WTC11 (cell line): ENCODE data around the gene RMI1. TPM values are rescaled to one million over a fixed set of nuclear protein-coding genes. Genes with fewer than 3 reads are reported as not detected.
A peak's percentile ranks its signal among the peaks of the same experiment; 100 is the strongest.

ENCODE experiments used
- ATAC-seq: fragments of 200-7000 bp; cut with Tn5 transposase; 2 replicates; pipeline ENCODE4 v1.10.0; 2021; ENCODE audit warnings: mild to moderate bottlenecking, moderate library complexity
- CTCF ChIA-PET: fragments of 300-600 bp; sonication (Branson Sonifier 250); formaldehyde crosslinking; loops from one replicate; lab custom pipeline; 2021; ENCODE audit warnings: antibody characterized with exemption; lab: Charles Lee
- POLR2A ChIA-PET: fragments of 350-600 bp; sonication (Branson Sonifier 250); formaldehyde crosslinking; loops from one replicate; lab custom pipeline; 2021; ENCODE audit warnings: antibody characterized with exemption; lab: Charles Lee
- DNase-seq: peaks from one replicate; pipeline ENCODE4 v3.0.0; 2021; ENCODE audit warnings: low spot score
- H3K27ac Mint-ChIP-seq: 2 replicates; pipeline ENCODE4 v1.8.0; 2021; ENCODE audit warnings: mixed read lengths
- H3K27me3 Mint-ChIP-seq: 2 replicates; pipeline ENCODE4 v1.8.0; 2021; ENCODE audit warnings: low read depth, mild to moderate bottlenecking, moderate library complexity, mixed read lengths
- H3K36me3 Mint-ChIP-seq: 2 replicates; pipeline ENCODE4 v1.8.0; 2021; ENCODE audit warnings: mixed read lengths
- H3K4me1 Mint-ChIP-seq: 2 replicates; pipeline ENCODE4 v1.8.0; 2022; ENCODE audit warnings: mixed read lengths
- H3K4me3 Mint-ChIP-seq: 2 replicates; pipeline ENCODE4 v1.8.0; 2021; ENCODE audit warnings: mild to moderate bottlenecking, moderate library complexity, mixed read lengths
- H3K9me3 Mint-ChIP-seq: 2 replicates; pipeline ENCODE4 v1.8.0; 2021; ENCODE audit warnings: mixed read lengths
- ARID4B ChIP-seq: sonication (generic); formaldehyde crosslinking; IDR thresholded peaks from 2 replicates; pipeline ENCODE4 v1.8.0; 2023; ENCODE audit warnings: missing genetic modification reagents, mild to moderate bottlenecking, borderline replicate concordance
- ATF1 ChIP-seq: sonication (generic); formaldehyde crosslinking; IDR thresholded peaks from 2 replicates; pipeline ENCODE4 v1.8.1; 2023; ENCODE audit warnings: mild to moderate bottlenecking, moderate library complexity, missing genetic modification reagents
- ATF6 ChIP-seq: sonication (generic); formaldehyde crosslinking; IDR thresholded peaks from 2 replicates; pipeline ENCODE4 v1.8.1; 2023; ENCODE audit warnings: mild to moderate bottlenecking, missing genetic modification reagents
- E2F5 ChIP-seq: sonication (generic); formaldehyde crosslinking; IDR thresholded peaks from 2 replicates; pipeline ENCODE4 v1.8.1; 2022; ENCODE audit warnings: mild to moderate bottlenecking, moderate library complexity, missing genetic modification reagents
- FOXK1 ChIP-seq: sonication (generic); formaldehyde crosslinking; IDR thresholded peaks from 2 replicates; pipeline ENCODE4 v1.8.0; 2022; ENCODE audit warnings: mild to moderate bottlenecking, moderate library complexity, missing genetic modification reagents
- GTF2I ChIP-seq: fragments of 250-450 bp; sonication (Bioruptor Pico); conservative IDR thresholded peaks from 2 replicates; pipeline ENCODE4 v1.4.0; 2021; ENCODE audit warnings: mild to moderate bottlenecking
- HMGA2 ChIP-seq: fragments of 250-450 bp; sonication (Bioruptor Pico); IDR thresholded peaks from 2 replicates; pipeline ENCODE4 v1.4.0; 2021; ENCODE audit warnings: mild to moderate bottlenecking, moderate library complexity
- PREB ChIP-seq: sonication (generic); formaldehyde crosslinking; IDR thresholded peaks from 2 replicates; pipeline ENCODE4 v1.8.1; 2022; ENCODE audit warnings: mild to moderate bottlenecking, missing genetic modification reagents, moderate library complexity, borderline replicate concordance
- ZNF317 ChIP-seq: sonication (generic); formaldehyde crosslinking; IDR thresholded peaks from 2 replicates; pipeline ENCODE4 v1.8.1; 2023; ENCODE audit warnings: low read depth, mild to moderate bottlenecking, moderate library complexity, missing genetic modification reagents, borderline replicate concordance
- ZNF396 ChIP-seq: fragments of 250-450 bp; sonication (Bioruptor Pico); IDR thresholded peaks from 2 replicates; pipeline ENCODE4 v1.8.0; 2021; ENCODE audit warnings: mild to moderate bottlenecking, moderate library complexity, borderline replicate concordance
- total RNA-seq: library from RNA; stranded (reverse); gene quantifications from 3 replicates; pipeline ENCODE4 v1.2.3, GENCODE V29; 2021

RMI1 gene
- total RNA-seq, 1 experiment from 2014 or later: 25.8 TPM

GRCh38 chr9:84002344-84002743, 21.7 kb downstream of the RMI1 start (continued):
- TF ChIP-seq HMGA2 (CRISPR knock-in tag) (no peak), E2F5 (CRISPR knock-in tag) (no peak), ATF6 (no peak)

- Mint-ChIP-seq H3K36me3 (peaks cover 19% of the 10 kb centered on the region), H3K27ac (no peak overlapping the region), H3K9me3 (no peaks in the 10 kb centered on the region; the same call in 1 of the 2 replicates), H3K4me3 (no peak overlapping the region), H3K27me3 (no peaks in the 10 kb centered on the region)
- no peak for ATAC-seq
- no peak for DNase-seq
- TF ChIP-seq ZNF396 (CRISPR knock-in tag): no peak
- no peak for TF ChIP-seq ARID4B (CRISPR knock-in tag)
- TF ChIP-seq, all 79 proteins: peak for 0
- H3K4me1 Mint-ChIP-seq: no peaks in the 10 kb centered on the region
- CTCF ChIA-PET: no interaction called here
- POLR2A ChIA-PET: no interaction called here
Measured at GRCh38 chr9:84003246-84003645, 22.6 kb downstream of the RMI1 start.

GRCh38 chr9:84007662-84008061, 27.1 kb downstream of the RMI1 start:
- ChIA-PET POLR2A (no interaction called here), CTCF (no interaction called here)
- DNase-seq: no peak
- Mint-ChIP-seq H3K36me3 (no peaks in the 10 kb centered on the region), H3K4me3 (no peak overlapping the region), H3K4me1 (no peaks in the 10 kb centered on the region), H3K27me3 (no peaks in the 10 kb centered on the region), H3K27ac (no peak overlapping the region), H3K9me3 (no peaks in the 10 kb centered on the region; the same call in 1 of the 2 replicates)
- TF ChIP-seq ZNF317 (CRISPR knock-in tag) (peak; percentile 77), GTF2I (CRISPR knock-in tag) (no peak), ATF1 (CRISPR knock-in tag) (no peak), FOXK1 (CRISPR knock-in tag) (no peak)
- ATAC-seq: no peak

GRCh38 chr9:84024041-84024575, 43.5 kb downstream of the RMI1 start:
- POLR2A ChIA-PET: no interaction called here
- no peaks in the 10 kb centered on the region for H3K4me1 Mint-ChIP-seq
- H3K9me3 Mint-ChIP-seq: peaks cover 9% of the 10 kb centered on the region
- DNase-seq (no peak), ATAC-seq (no peak)
- TF ChIP-seq PREB (CRISPR knock-in tag): no peak
- CTCF ChIA-PET: no interaction called here
- H3K36me3 Mint-ChIP-seq: no peaks in the 10 kb centered on the region
- H3K4me3 Mint-ChIP-seq: no peak overlapping the region
- H3K27ac Mint-ChIP-seq: no peak overlapping the region
- H3K27me3 Mint-ChIP-seq: no peaks in the 10 kb centered on the region
